HK-2 (cell line): Measurements from ENCODE around the gene PLCL1.

Experiments used
- DNase-seq: peaks from one replicate; pipeline ENCODE4 v3.0.0-alpha.2; 2018; ENCODE audit not compliant: unreplicated experiment

The PLCL1 gene

DNA sequence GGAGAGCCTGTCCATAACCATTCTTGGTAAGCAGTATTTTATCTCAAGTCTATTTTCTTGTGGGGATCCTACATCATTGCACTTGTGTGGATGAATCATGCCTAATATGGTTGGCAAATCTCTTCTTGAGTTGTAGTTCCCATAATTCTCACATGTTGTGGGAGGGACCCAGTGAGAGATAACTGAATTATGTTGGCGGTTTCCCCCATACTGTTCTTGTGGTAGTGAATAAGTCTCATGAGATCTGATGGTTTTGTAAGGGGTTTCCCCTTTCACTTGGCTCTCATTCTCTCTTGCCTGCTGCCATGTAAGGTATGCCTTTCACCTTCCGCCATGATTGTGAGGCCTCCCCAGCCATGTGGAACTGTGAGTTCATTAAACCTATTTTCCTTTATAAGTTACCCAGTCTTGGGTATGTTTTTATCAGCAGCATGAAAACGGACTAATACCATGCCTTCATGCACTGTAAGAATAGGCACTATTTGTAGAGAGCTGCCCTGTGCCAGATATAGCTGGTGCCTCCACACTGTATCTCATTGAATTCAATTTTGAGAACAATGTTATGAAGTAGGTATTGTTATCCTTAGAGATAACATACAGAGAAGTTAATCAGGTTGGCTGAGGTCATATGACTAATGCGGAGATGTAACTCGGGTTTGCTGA is 148.3 kb downstream of the PLCL1 start:
- DNase-seq: no peak

DNA sequence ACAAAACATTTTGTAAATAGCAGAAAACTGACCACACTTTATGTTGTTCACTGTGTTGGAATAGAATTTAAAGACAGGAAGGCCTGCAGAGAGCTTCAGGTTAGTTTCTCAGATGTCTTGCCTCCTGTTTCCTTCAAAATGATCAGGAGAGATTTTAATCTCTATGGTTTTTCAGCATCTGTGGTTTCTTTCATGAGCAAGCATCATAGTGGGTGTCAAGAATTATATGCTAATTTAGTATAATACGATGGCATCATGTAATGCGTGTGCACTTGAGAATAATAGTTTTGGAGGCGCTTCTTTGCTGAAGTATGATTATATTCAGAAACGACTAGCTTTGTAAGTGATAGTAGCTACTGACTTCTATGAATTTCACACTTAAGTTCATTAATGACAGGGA is 149.9 kb downstream of the PLCL1 start:
- no peak for DNase-seq

DNA sequence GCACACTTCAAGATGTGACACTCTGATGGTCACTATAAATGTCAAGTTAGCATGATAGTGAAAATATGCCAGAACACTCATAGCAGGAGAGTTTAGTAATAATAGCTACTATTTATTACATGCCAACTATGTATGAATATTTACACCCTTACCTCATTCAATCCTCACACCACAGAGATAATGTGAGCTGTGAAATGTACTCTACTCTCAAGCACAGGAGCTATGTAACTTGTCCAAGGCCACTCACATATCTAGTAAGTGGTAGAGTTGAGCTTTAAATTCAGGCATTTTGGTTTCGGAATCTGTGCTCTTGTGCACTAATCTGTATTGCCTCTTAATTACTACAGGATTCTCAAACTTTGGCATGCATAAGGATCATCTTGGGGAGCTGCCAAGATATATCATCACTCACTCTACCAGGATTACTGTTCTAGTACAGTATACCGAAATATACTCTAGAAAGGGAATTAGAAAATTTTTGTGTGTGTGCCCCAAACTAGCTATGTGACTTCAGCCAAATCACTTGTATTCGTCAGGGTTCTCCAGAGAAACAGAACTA is 154.3 kb downstream of the PLCL1 start:
- no peak for DNase-seq

DNA sequence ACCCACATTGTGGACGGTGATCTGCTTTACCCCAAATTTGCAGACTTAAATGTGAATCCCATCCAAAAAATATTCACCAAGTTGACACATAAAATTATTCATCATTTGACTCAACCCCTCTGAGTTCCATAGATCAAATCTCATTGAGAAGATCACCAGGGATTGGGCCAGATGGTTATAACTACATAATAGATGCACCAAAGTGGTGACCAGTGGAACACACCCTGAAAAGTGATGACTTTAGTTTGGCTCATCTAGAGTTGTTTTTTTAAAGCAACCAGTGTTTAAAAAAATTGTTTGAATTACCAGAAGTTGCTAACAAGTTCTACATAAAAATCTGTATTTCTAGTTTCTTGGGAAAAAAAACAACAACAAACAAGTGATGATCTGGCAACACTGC is 155.0 kb downstream of the PLCL1 start:
- no peak for DNase-seq

DNA sequence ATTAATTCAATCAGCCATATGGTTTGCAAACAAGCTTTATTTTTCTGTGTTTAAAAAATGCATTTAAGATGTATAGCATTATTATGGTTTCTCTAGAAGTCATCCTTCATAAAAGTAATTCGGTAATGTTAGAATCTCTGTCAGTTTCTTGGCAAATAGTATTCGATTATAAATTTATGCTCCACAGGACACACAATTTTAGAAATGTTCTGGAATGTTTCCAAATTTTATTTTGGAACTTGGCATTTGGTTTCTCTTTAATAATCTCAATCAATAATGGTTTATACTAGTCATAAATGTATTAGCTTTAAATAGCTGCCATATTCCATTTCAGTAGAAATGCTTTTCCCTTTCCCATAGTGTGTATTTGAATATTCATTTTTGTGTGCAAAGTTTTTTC is 156.4 kb downstream of the PLCL1 start:
- no peak for DNase-seq

DNA sequence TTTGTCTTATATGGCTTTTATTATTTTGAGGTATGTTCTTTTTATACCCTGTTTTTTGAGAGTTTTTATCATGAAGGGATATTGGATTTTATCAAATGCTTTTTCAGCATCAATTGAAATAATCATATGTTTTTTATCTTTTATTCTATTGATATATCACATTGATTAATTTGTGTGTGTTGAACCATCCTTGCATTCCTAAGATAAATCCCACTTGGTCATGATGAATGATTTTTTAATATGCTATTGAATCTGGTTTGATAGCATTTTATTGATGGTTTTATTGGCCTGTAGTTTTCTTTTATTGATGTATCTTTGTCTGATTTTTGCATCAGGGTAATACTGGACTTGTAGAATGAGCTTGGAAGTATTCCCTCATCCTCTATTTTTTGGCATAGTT is 160.3 kb downstream of the PLCL1 start:
- no peak for DNase-seq

DNA sequence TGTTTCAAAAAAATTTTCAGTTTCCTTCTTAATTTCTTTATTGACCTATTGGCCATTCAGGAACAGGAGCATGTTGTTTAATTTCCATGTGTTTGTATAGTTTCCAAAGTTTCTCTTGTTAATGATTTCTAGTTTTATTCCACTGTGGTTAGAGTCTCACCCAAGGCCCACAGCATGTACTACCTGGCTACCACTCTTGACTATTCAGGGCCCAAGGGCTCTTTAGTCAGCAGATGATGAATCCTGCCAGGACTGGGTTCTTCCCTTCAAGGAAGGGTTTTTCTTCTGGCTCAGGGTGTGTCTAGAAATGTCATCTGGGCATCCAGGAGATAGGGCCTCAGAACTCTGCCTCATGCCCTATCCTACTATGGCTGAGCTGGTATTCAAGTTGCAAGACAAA is 161.4 kb downstream of the PLCL1 start:
- DNase-seq: no peak

DNA sequence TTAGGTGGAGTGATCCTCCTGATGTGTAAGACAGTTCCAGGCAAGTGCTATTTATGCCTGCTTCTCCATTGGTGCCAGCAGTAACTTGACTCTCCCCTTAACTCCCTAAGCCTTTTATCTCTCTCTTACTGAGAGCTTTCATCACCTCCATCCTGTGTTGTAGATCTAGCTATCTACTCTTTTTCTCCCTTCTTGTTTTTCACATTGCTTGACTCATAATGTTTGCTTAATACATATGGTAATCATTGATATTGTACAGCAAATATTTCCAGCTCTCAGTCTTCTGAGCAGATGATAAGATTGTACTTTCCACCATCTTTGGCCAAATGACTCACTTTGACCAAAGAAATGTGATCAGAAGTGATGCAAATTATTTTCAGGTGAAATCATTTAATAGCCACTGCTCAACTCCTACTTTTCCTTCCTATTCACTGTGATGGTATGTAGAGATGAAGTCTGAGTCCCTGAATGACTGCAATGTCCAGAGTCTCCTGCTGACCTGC is 165.0 kb downstream of the PLCL1 start:
- no peak for DNase-seq

DNA sequence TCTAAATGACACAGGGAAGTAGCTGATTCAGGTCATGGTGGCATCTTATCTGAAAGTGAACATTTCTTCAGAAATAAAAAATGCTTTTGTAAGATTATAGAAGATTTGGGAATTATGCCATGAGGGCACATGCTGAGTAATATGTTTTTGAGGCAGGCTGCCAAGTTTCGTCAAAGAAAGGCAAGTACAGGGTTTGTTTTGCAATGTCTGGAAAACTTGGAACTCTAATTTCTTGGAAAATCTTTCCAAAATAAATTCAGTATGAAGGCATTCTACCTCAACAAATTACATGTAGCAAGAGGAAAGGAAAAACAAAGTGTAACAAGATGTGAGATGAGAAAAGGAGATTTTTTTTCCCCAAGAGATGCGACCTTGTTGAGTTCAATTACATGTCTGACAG is 167.7 kb downstream of the PLCL1 start:
- DNase-seq: no peak

DNA sequence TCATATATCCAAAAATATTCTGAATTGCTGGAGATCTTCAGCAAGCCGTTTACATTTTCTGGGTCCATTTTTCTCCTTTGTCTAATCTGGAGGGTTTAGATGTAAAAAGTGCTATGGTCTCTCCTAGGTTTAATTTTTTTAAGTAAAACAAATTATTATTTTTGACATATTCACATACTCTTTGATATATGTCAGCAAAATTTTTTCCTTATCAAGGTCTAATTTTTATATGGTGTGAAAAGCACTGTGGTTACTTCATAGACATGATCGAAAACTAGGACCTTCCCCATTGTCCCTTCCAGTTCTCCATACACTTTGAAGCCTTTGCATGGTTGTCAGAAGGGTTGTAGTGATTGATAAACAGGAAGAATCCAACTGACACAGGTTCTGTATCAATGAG is 168.2 kb downstream of the PLCL1 start:
- DNase-seq: no peak

DNA sequence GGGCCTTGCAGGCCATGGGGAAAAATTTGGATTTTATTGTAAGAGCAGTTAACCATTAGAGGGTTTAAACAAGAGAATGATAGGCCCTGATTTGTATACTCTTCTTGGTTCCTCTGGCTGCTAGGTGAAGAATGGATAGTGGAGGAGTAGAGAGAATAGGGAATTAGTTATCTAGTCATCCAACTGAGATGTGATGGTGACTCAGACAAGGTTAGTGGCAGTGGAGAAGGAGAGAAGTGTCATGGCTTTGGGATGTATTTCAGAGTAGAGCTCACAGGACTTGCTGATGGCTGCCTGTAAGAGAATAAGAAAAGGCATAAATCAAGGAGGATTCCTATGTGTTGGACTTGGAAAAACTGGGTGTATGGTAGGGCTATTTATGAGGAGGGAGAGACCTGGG is 169.4 kb downstream of the PLCL1 start:
- no peak for DNase-seq

DNA sequence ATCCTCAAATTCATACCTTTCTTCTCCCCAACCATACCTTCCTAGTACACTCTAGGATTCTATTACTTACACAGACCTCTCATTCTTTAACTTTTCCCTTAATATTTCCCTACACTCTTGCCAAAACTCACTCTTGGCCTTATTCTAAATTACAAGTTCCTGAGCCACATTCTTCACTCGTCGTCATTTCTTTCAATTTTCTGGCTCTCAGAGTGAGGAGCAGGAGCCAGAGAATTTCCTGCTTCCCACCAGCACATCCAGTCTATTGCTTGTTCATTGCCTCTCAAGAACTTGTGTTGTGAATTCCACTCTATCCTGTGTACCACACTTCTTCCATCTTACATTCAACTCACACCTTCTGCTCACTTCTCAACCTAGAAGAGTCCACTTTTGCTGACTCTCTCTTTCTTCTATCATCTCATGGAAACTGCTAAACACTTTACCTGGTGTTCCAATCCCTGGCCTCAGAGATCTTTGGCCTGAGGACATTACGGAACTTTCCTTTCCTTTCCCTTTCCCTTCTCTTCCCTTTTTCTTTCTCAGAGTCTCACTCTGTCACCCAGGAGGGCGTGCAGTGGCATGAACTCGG is 171.6 kb downstream of the PLCL1 start:
- no peak for DNase-seq

DNA sequence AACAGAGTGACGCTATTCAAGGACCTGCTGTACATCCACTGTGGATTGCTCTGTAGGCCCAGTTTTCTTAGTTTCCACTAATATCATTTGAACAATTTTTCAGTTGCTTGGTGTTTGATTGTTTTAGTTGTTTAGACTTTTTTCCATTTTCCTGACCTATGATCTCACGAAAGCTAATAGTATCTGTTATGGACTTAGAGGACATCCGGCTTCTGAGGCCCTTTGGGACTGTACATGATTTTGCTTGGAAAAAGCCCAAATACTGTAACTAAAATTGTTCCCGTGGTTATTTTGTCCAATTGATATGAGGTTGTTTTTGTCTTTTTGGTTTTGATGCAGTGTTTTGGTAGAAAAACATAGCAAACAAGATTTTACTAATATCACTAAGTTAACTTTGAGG is 174.6 kb downstream of the PLCL1 start:
- DNase-seq: no peak

DNA sequence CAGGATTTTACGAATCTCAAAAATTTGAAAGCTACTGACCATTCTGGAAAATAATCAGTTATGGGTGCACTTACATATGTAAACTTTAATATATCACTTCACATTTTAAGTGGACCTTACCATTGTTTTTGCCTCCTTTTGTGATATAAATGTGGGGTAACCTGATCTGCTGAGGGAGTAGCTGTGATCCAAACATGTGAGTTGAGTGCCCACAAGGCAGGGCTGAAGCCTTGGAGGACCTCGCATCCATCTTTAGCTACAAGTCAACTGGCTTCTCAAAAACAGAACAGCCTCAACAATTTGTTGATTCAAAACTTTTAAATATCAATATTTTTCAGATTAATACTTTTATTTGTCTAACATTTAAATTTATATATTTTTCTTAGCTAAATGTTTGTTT is 178.2 kb downstream of the PLCL1 start:
- no peak for DNase-seq

DNA sequence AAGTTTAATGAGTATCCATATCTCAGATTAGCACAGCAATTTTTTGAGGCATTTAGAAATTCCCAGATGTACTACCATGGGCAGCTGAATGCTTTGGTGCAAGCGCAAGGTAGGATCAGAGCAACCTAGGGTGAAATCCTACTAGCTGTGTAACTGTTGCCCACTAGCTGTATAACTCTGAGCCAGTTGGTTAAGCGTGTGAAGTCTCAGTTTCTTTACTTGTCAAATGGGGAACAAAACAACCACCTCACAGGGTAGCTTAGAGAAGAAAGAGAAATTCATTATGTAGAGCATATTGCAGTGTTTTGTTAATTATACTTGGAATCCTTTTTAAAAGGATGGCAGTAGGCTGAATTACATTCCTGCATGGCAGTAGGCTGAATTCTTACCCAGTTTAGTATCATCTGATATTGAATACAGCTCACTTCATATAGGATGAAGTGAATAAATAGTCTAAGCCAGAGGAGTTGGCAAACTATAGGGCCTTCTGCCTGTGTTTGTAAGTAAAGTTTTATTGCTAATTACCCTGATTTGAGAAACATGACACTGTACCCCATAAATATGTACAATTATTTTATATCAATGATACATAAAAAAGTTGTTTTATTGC is 180.7 kb downstream of the PLCL1 start:
- DNase-seq: no peak

DNA sequence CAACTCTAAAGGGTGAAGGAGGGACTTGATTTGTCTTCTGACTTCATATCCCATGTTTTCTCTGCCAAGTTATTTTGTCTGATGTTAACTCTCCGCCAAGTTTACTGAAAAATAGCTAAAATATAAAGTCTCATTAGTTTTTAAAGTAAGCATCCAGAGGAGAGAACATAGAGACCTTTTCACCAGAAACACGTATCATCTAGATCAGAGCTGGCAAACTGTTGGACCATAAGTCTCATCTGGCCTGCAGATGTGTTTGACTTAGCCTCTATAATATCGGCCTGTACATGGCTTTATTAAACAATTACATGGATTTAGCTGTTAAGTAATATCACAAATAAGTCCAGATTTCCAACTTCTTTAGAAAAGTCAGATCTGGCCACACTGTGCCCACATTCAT is 182.6 kb downstream of the PLCL1 start:
- DNase-seq: no peak

DNA sequence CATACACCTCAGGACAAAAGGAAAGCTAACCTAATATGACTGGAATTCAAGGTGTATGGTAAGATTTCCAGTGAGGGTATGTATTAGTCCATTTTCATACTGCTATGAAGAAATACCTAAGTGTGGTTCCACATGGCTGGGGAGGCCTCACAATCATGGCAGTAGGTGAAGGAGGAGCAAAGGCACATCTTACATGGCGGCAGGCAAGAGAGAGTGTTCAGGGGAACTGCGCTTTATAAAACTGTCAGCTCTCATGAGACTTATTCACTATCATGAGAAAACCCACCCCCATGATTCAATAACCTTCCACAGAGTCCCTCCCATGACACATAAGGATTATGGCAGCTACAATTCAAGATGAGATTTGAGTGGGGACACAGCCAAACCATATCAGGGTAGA is 186.0 kb downstream of the PLCL1 start:
- DNase-seq: no peak

DNA sequence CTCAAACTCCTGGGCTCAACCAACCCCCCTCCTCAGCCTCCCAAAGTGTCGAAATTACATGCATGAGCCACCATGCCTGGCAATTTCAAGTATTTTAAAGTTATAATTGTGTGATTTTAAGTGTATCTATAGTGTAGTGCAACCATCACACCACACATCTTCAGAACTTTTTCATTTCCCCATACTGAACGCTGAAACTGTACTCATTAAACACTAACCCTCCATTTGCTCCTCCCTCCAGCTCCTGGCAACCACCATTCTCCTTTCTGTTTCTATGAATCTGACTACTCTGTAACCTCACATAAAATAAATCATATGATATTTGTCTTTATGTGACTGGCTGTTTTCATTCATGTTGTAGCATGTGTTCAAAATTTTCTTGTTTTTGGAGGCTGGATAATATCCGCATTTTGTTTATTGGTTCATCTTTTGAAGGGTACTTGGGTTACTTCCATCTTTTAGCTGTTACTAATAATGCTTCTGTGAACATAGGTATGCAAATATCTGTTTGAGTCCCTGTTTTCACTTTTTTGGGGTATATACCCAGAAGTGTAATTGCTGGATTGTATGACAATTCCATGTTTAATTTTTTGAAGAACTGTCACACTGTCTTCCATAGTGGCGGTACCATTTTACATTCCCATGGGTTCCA is 188.2 kb downstream of the PLCL1 start:
- no peak for DNase-seq

DNA sequence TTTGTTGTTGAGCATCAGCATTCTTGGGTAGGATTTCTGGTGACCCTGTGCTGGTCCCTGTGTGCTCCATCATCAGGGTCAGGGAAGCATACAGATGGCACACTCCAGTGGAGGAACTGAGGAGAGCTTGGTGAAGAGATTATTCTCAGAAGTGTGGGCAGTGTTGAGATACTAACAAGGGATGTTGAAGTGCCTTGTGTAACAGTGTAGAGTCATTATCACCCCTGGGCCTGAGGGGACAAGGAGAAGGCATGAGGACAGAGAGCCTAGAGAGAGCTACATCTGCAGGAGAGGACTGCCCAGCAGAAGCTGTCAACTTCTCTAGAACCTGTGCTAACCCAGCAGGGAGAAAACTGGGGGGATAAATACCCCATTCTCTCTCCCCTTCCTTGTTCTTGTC is 189.0 kb downstream of the PLCL1 start:
- no peak for DNase-seq

DNA sequence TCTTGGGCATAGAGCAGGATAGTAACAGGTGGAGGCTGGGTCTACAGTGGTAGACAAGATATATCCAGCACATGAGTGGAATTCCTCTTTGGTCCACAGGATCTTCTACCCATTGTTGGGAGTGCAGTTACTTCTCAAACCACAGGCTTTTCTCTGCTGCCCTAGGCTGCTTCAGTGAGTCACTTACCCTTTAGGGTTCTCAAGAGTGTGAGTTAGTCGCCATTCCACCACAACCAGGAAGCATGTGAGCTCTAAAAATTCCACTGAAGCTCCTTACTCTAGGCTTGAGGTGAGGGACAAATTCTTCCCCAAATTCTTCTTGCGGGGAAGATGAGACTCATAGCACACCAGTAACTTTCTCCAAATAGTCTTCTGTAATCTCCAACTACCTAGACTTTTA is 189.4 kb downstream of the PLCL1 start:
- DNase-seq: no peak

DNA sequence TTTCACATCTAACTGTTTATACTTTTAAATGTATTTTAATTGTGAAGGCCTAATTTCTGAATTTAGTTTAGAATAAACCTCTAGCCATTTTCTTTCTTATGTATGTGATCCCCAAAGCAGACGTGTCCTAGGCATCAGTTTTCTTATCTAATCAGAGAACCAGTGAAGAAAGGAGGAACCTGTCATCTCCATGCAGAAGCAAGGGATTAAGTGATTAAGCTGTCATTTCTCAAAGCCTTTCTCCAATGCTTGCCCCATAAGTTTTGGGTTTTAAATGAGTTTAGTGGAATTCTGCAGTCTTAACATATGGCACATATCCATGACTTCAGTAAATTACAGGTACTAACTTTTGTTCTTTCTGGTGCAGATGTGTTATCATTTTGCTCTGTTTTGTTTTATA is 190.4 kb downstream of the PLCL1 start:
- DNase-seq: no peak

DNA sequence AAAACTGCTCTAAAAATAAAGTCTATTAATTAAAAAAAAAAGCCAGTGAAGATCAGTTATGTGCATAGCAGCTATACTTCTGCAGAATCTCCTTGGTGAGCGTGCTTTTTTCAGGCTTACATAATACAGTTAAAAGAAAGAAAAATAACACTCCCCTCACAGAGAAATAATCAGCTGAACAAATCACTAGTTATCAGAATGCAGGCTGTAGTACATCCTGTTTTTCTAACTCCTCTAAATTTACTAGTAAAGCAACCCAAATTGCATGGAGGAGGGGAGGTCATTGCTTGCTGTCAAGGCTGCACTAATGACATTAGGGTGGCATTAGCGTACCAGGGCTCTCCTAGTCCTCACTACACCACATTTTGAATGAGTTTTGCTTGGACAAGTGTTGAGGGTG is 192.2 kb downstream of the PLCL1 start:
- no peak for DNase-seq

DNA sequence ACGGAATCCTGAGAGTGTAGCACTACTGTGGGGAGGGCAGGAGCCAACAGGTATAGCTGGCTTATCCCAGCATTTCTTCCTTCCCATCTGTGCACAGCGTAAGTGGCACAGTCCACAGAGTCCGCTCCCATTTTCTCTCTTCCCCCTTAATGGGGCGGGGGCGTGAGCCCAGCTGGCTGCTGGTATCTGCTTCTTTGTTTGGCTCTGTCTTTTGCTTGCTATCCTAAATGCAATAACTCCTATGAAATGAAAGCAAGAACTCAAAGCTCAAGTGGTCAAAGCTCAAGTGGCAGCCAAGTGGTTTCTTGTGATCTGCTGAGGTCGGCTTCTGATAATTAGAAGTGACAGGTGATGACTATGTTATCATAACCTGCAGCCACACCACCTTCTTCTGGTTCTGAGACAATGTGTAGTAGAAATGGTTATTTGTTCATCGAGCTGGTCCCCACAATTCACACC is 192.7 kb downstream of the PLCL1 start:
- no peak for DNase-seq
